ENCODE measurements around the gene OR52N2. TPM values are rescaled to one million over a fixed set of nuclear protein-coding genes. Genes with fewer than 3 reads are reported as not detected.

The OR52N2 gene
- total RNA-seq: not detected
- polyA plus RNA-seq: not detected
- long read RNA-seq, donor 1: 0 reads
- long read RNA-seq, donor 2: 0 reads
- long read RNA-seq, donor 3: 0 reads

DNA sequence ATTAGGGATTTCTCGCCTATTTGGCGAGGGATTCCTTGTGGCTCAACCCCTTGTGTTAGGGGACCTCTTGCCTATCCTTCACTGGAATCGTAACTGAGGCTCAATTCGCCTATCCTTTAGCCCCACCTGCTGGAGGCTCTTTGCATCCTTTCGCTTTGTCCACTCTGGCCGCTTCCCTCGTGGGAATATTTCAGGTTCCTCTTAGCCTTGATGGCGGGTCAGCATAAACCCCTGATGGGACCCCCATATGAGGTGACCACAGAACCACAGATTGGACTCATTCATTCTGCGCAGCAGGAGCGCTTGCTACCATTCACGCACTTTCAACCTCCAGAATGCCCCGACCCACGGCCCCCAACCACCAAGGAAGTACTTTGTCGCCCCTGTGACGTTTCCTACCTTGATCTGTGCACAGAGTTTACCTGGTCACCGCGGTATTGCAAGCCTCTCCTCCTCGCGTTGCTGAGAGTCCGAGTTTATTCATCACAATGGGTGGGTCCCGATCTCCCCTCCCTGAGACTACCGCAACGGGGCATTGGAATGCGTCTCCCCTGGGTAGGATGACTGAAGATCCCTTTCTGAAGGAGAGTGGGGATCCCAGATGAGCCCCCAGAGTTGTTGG is at the start of gene OR52N2:
OR52N2 (plus strand) TSS at position 425 of the 622 bp plus-strand sequence. CDS start 11,412 bp downstream, outside the sequence.
- DNase-seq: peak; percentile 38 to 76 (median 70)
- H3K36me3 ChIP-seq: no peaks in the 10 kb centered on the region
- intact Hi-C loops (cut with DNase I): loop anchor here in 2 of 4 donors (10.0 kb wide), 2 partner anchors 344 to 604 kb away; partner anchors contain the start of gene OR51V1 (in 1 of the 2)

DNA sequence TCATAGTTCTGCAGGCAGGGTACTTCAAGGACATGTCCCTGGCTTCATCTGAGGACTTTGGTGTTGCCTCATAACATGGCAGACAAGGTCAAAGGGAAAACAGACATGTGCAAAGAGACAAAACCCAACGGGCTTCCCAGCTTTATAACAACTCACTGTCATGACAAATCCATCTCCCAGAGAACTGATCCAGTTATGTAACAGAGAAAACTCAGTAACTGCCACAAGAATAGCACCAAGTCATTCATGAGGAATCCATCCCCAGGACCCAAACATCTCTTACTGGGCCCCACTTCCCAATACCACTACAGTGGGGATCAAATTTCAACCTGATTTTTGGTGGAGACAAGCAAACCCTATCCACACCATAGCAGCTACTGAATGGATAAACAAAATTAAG is 41.7 kb upstream of the OR52N2 start:
- Histone ChIP-seq H3K27ac (no peak overlapping the region), H3K27me3 (no peaks in the 10 kb centered on the region), H3K36me3 (no peaks in the 10 kb centered on the region), H3K9me3 (no peaks in the 10 kb centered on the region), H3K4me3 (no peak overlapping the region), H3K4me1 (ENCODE audit: insufficient read depth) (no peaks in the 10 kb centered on the region)
- intact Hi-C loops (cut with DNase I): no loop called here
- TF ChIP-seq, protein P1, sequence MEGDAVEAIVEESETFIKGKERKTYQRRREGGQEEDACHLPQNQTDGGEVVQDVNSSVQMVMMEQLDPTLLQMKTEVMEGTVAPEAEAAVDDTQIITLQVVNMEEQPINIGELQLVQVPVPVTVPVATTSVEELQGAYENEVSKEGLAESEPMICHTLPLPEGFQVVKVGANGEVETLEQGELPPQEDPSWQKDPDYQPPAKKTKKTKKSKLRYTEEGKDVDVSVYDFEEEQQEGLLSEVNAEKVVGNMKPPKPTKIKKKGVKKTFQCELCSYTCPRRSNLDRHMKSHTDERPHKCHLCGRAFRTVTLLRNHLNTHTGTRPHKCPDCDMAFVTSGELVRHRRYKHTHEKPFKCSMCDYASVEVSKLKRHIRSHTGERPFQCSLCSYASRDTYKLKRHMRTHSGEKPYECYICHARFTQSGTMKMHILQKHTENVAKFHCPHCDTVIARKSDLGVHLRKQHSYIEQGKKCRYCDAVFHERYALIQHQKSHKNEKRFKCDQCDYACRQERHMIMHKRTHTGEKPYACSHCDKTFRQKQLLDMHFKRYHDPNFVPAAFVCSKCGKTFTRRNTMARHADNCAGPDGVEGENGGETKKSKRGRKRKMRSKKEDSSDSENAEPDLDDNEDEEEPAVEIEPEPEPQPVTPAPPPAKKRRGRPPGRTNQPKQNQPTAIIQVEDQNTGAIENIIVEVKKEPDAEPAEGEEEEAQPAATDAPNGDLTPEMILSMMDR (IDR thresholded peaks at IDR 0.05): no peak
- TF ChIP-seq EP300 (IDR thresholded peaks at IDR 0.05) (no peak), POLR2A (IDR thresholded peaks at IDR 0.05) (no peak)
- 53 to 91% (median 65%) methylated on average over 1 of the region's 1 CpG for WGBS, 3 donors
- DNase-seq: no peak

More for the DNA sequence above, at the start of gene OR52N2:
- TF ChIP-seq, protein P1 (IDR thresholded peaks at IDR 0.05): peak; percentile 54 to 81 (median 69)
- no peak for TF ChIP-seq POLR2A (IDR thresholded peaks at IDR 0.05)
- Histone ChIP-seq H3K27ac (no peak within 1 kb of the TSS), H3K4me1 (ENCODE audit: insufficient read depth) (no peaks in the 10 kb centered on the region), H3K4me3 (no peak within 1 kb of the TSS), H3K9me3 (no peaks in the 10 kb centered on the region), H3K27me3 (no peaks in the 10 kb centered on the region)
- 7 to 13% (median 10%) methylated on average over 24 of the region's 24 CpGs for WGBS, 3 donors

DNA sequence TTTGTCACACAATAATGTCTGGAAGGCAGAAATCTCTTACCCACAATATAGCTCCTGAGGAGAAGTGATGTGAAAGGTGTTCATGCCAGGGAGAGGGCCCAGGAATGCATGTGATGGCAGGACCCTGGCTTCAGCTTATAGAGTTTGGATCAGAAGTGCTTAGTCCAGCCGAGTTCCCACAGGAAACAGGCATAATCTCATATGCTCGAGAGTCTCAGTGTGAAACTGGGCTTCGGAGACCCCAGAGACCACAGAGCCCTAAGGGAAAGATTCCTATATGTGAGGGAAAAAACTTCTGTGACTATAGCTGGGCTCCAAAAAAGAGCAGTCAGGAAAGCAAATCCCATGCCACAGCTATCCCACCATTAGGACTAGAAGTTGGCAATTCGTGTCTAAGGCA is 25.5 kb upstream of the OR52N2 start, which contains the start of gene OR52N5:
OR52N5 (minus strand) TSS at position 101 of the 400 bp plus-strand sequence. CDS start 4,721 bp downstream, outside the sequence.
- Histone ChIP-seq H3K36me3 (no peaks in the 10 kb centered on the region), H3K4me3 (no peak within 1 kb of the TSS), H3K27me3 (no peaks in the 10 kb centered on the region), H3K27ac (no peak within 1 kb of the TSS), H3K4me1 (ENCODE audit: insufficient read depth) (no peaks in the 10 kb centered on the region), H3K9me3 (no peaks in the 10 kb centered on the region)
- no peak for TF ChIP-seq EP300 (IDR thresholded peaks at IDR 0.05)
- TF ChIP-seq, protein P1 (IDR thresholded peaks at IDR 0.05): no peak
- no peak for TF ChIP-seq POLR2A (IDR thresholded peaks at IDR 0.05)
- no peak for DNase-seq
- WGBS, 3 donors: 37 to 43% (median 40%) methylated on average over 4 of the region's 4 CpGs
- intact Hi-C loops (cut with DNase I): no loop called here

DNA sequence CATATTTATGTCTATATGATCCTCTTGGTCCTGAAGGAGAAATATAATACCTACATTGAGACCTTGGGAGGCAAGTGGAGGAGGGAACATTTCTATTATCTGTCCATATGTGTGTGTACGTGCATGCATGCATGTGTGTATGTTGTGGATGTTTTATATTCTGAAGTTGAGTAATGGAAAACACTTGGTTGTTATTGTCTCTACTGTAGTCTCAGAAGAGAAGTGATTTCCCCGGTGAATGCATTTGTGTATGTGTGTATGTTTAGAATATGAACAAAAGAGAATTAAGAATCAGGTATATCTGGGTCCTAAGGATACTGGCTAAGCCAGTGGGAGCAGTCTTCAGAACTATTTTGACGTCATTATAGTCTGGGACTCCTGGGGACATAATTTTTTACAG is 17.6 kb upstream of the OR52N2 start, which contains the start of gene OR52N1:
OR52N1 (minus strand) TSS at position 101 of the 400 bp plus-strand sequence. CDS start 2,449 bp downstream, outside the sequence.
- no peaks in the 10 kb centered on the region for H3K4me1 ChIP-seq (ENCODE audit: insufficient read depth)
- no peak for DNase-seq
- intact Hi-C loops (cut with DNase I): no loop called here
- H3K27ac ChIP-seq: no peak within 1 kb of the TSS
- H3K27me3 ChIP-seq: no peaks in the 10 kb centered on the region
- H3K9me3 ChIP-seq: no peaks in the 10 kb centered on the region
- WGBS, 3 donors: 59 to 69% (median 68%) methylated on average over 3 of the region's 3 CpGs
- no peak for TF ChIP-seq EP300 (IDR thresholded peaks at IDR 0.05)
- TF ChIP-seq POLR2A (IDR thresholded peaks at IDR 0.05): no peak
- TF ChIP-seq, protein P1 (IDR thresholded peaks at IDR 0.05): no peak
- no peaks in the 10 kb centered on the region for H3K36me3 ChIP-seq
- no peak within 1 kb of the TSS for H3K4me3 ChIP-seq

All from ovary (tissue), 10 donors.